ENCODE data around the gene TBC1D5. TPM values are rescaled to one million over a fixed set of nuclear protein-coding genes. Genes with fewer than 3 reads are reported as not detected.

TBC1D5 gene
- total and polyA plus RNA-seq, 12 donors: 6.4 to 108 (median 70.7) TPM

- Histone ChIP-seq H3K4me1 (replicated peaks in 1 of 2) (peaks cover 0 to 6% of the 10 kb centered on the region in 2 donors), H3K27me3 (no peaks in the 10 kb centered on the region), H3K4me3 (no peak overlapping the region), H3K9me3 (replicated peaks in 1 of 3) (no peaks in the 10 kb centered on the region), H3K27ac (no peak overlapping the region), H3K36me3 (replicated peaks in 1 of 2) (no peaks in the 10 kb centered on the region)
- peak in 1 of 7 donors; percentile 43 for DNase-seq
- intact Hi-C loops (cut with DNase I): loop anchor here in 1 of 2 donors (5.0 kb wide), 1 partner anchor 762 kb away; no protein-coding TSS in a partner anchor
- 91 to 96% (median 95%) methylated on average over 2 to 5 of the region's 5 CpGs for WGBS, 4 donors
- no peak for TF ChIP-seq POLR2A (IDR thresholded peaks at IDR 0.05)
- no peak for TF ChIP-seq CTCF (IDR thresholded peaks at IDR 0.05)
Observed at GRCh38 chr3:17119201-17120072, 623.0 kb downstream of the TBC1D5 start.

- Histone ChIP-seq H3K27me3 (no peaks in the 10 kb centered on the region), H3K36me3 (replicated peaks in 1 of 2) (no peaks in the 10 kb centered on the region), H3K4me3 (no peak overlapping the region), H3K9me3 (replicated peaks in 1 of 3) (no peaks in the 10 kb centered on the region), H3K4me1 (replicated peaks in 1 of 2) (peaks cover 0 to 6% of the 10 kb centered on the region in 2 donors), H3K27ac (no peak overlapping the region)
- peak in 1 of 7 donors; percentile 41 for DNase-seq
- TF ChIP-seq POLR2A (IDR thresholded peaks at IDR 0.05): no peak
- no peak for TF ChIP-seq CTCF (IDR thresholded peaks at IDR 0.05)
- 91 to 98% (median 98%) methylated on average over 5 to 6 of the region's 6 CpGs for WGBS, 4 donors
- intact Hi-C loops (cut with DNase I): loop anchor here in 1 of 2 donors (5.0 kb wide), 1 partner anchor 761 kb away; no protein-coding TSS in a partner anchor
Observed at GRCh38 chr3:17118771-17119170, 623.7 kb downstream of the TBC1D5 start.

DNA sequence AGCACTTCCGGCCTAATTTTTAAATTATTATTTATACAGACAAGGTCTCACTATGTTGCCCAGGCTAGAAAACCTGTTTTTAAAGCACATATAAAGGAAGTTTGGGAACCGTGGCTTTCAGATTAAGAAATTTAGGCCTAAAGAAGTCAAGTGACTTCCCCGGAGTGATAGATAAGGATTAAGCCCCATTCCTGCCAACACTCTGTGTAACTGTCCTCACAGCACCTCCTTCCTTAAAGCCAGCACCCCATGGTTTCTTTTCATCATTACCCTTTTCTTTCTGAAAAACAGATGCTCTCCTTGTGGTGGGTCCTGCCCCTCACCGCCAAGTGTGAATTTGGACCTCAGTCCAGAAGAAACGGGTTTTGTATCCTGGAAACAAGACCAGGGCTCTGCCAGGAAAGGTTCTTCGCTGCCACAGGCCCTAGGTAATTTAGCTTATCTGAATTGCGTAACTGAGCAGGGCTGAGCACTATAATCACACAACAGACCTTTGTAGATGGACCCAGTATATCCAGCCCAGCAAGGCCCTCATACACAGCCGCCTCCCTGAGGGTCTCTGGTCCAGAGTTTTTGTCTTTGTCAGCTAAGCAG, 626.3 kb downstream of the TBC1D5 start:
- WGBS, 4 donors: 87 to 92% (median 89%) methylated on average over 8 of the region's 8 CpGs

More for the DNA sequence above, 626.3 kb downstream of the TBC1D5 start:
- no peaks in the 10 kb centered on the region for H3K36me3 ChIP-seq (replicated peaks in 1 of 2)
- DNase-seq: peak in 1 of 7 donors; percentile 58
- TF ChIP-seq CTCF (IDR thresholded peaks at IDR 0.05): no peak
- TF ChIP-seq POLR2A (IDR thresholded peaks at IDR 0.05): no peak
- H3K9me3 ChIP-seq (replicated peaks in 1 of 3): no peaks in the 10 kb centered on the region
- H3K27ac ChIP-seq: peak overlapping the region in 1 of 5 donors; percentile 47
- H3K4me3 ChIP-seq: no peak overlapping the region
- no peaks in the 10 kb centered on the region for H3K4me1 ChIP-seq (replicated peaks in 1 of 2)
- H3K27me3 ChIP-seq: no peaks in the 10 kb centered on the region
- intact Hi-C loops (cut with DNase I): loop anchor here in 1 of 2 donors (5.0 kb wide), 1 partner anchor 759 kb away; no protein-coding TSS in a partner anchor
